Stomach (tissue), 9 donors: ENCODE measurements around the gene IQUB. TPM values are rescaled to one million over a fixed set of nuclear protein-coding genes. Genes with fewer than 3 reads are reported as not detected.
"Not testable (repeated sequence)": the region's sequence is repeated elsewhere in the genome, so short reads cannot be mapped to it uniquely, and the experiment has no call there.

Experiments used
- DNase-seq, 2 donors: peaks; one replicate each; pipeline versions ENCODE4 v3.0.0 to v3.0.0-alpha.2; 2013 to 2019
- H3K27ac ChIP-seq, 5 donors: fragments of 200-600 bp in 4 of 5; sonication (generic) in 4 of 5; one replicate each; pipeline ENCODE4 v1.5.1; 2013 to 2019; ENCODE audit warnings: mild to moderate bottlenecking in 1 of 5, moderate library complexity in 1 of 5
- H3K27me3 ChIP-seq, 3 donors: fragments of 200-600 bp; sonication (generic); one replicate each; pipeline ENCODE4 v1.5.1; 2017 to 2019; ENCODE audit warnings: mixed run types in 1 of 3
- H3K36me3 ChIP-seq, 4 donors: fragments of 200-600 bp; sonication (generic); 1 replicate in 3 of 4; 2 replicates in 1 of 4; pipeline ENCODE4 v1.5.1; 2016 to 2019
- H3K4me1 ChIP-seq, 4 donors: fragments of 200-600 bp; sonication (generic); one replicate each; pipeline ENCODE4 v1.5.1; 2016 to 2019
- H3K4me3 ChIP-seq, 4 donors: fragments of 200-600 bp; sonication (generic) in 3 of 4; one replicate each; pipeline ENCODE4 v1.5.1; 2016 to 2019; ENCODE audit warnings: mild to moderate bottlenecking in 1 of 4
- H3K9me3 ChIP-seq, 4 donors: fragments of 200-600 bp; sonication (generic); one replicate each; pipeline ENCODE4 v1.5.1; 2016 to 2019
- CTCF ChIP-seq, 7 experiments: fragments of 450-650 bp in 4 of 7; fragments of 200-600 bp in 3 of 7; sonication (generic) in 3 of 7; IDR thresholded peaks; one replicate each; pipeline ENCODE4 v1.5.1; 2016 to 2019; ENCODE audit warnings: antibody characterized with exemption in 7 of 7, control low read depth in 2 of 7, mild to moderate bottlenecking in 1 of 7
- EP300 ChIP-seq: sonication (generic); formaldehyde crosslinking; IDR thresholded peaks from one replicate; pipeline ENCODE4 v1.6.1; 2017; ENCODE audit warnings: antibody characterized with exemption
- POLR2A ChIP-seq, 4 donors: fragments of 450-650 bp; IDR thresholded peaks; one replicate each; pipeline ENCODE4 v1.6.1; 2016; ENCODE audit warnings: antibody characterized with exemption in 4 of 4, control low read depth in 2 of 4, mild to moderate bottlenecking in 1 of 4, moderate library complexity in 1 of 4
- POLR2AphosphoS5 ChIP-seq, 3 donors: sonication (generic); formaldehyde crosslinking; IDR thresholded peaks; one replicate each; pipeline ENCODE4 v1.6.1; 2016; ENCODE audit warnings: antibody characterized with exemption in 3 of 3
- WGBS, 5 donors: extraction: QIAGEN DNeasy Blood & Tissue Kit in 3 of 5; methylation state at CpG; one replicate each; pipeline versions ENCODE4 v1.1.5 to v1.1.7; 2013 to 2018; 5-methylcytosine and 5-hydroxymethylcytosine counted together
- intact Hi-C: fragments of 100-400 bp; cut with DNase I; formaldehyde crosslinking; loops from one replicate; pipeline ENCODE4 v1.15.1; 2023; ENCODE audit warnings: low total_unique reads
- polyA plus RNA-seq, 3 donors: library from polyadenylated mRNA; stranded (reverse); fragments of 200-250 nt; gene quantifications; one replicate each; pipeline ENCODE4 v1.2.3, GENCODE V29; 2013
- small RNA-seq, 4 donors: library from RNA; depleted of rRNA; stranded (forward); fragments of <200 nt; gene quantifications; one replicate each; pipeline ENCODE3, GENCODE V24; 2016
- total RNA-seq, 5 donors: library from RNA; depleted of rRNA; stranded (reverse); fragments of >200 nt; gene quantifications; one replicate each; pipeline versions ENCODE4 v1.1.0 to v1.2.3, GENCODE V29; 2014 to 2016
- donor health status: healthy with polysubstance abuse.
- donor health status: Bipolar disorder and iron deficiency.
- donor health status: healthy.

IQUB gene
- total and polyA plus RNA-seq, 8 donors: 0.05 to 2.7 (median 0.34) TPM; not detected in 4

- H3K9me3 ChIP-seq: peaks cover 0 to 20% (median 8%) of the 10 kb centered on the region in 4 donors
- no peak overlapping the region for H3K27ac ChIP-seq
- intact Hi-C loops: no loop called here
- H3K36me3 ChIP-seq: no peaks in the 10 kb centered on the region
- TF ChIP-seq POLR2AphosphoS5 (IDR thresholded peaks at IDR 0.05) (no peak), CTCF (IDR thresholded peaks at IDR 0.05) (no peak), POLR2A (IDR thresholded peaks at IDR 0.05) (no peak), EP300 (no peak)
- no peaks in the 10 kb centered on the region for H3K4me1 ChIP-seq
- DNase-seq: no peak
- no peaks in the 10 kb centered on the region for H3K27me3 ChIP-seq
- H3K4me3 ChIP-seq: no peak overlapping the region
- 80 to 91% (median 85%) methylated on average over 2 of the region's 2 CpGs for WGBS, 5 donors
Observed at GRCh38 chr7:123423622-123424021, 110.8 kb downstream of the IQUB start.

GRCh38 chr7:123417580-123417979, 116.8 kb downstream of the IQUB start:
- intact Hi-C loops: no loop called here
- Histone ChIP-seq H3K27ac (no peak overlapping the region), H3K4me3 (no peak overlapping the region), H3K36me3 (no peaks in the 10 kb centered on the region), H3K4me1 (no peaks in the 10 kb centered on the region), H3K27me3 (no peaks in the 10 kb centered on the region), H3K9me3 (peaks cover 8 to 22% (median 16%) of the 10 kb centered on the region in 4 donors)
- TF ChIP-seq EP300: no peak
- TF ChIP-seq CTCF (IDR thresholded peaks at IDR 0.05): no peak
- TF ChIP-seq POLR2A (IDR thresholded peaks at IDR 0.05): no peak
- TF ChIP-seq POLR2AphosphoS5 (IDR thresholded peaks at IDR 0.05): no peak
- WGBS, 5 donors: 67 to 81% (median 78%) methylated on average over 2 of the region's 2 CpGs
- DNase-seq: no peak

GRCh38 chr7:123415625-123416024, 118.8 kb downstream of the IQUB start:
- WGBS, 5 donors: 41 to 68% (median 64%) methylated on average over 1 of the region's 1 CpG
- H3K27ac ChIP-seq: no peak overlapping the region
- peaks cover 8 to 21% (median 12%) of the 10 kb centered on the region in 4 donors for H3K9me3 ChIP-seq
- TF ChIP-seq POLR2A (IDR thresholded peaks at IDR 0.05) (no peak), EP300 (no peak), POLR2AphosphoS5 (IDR thresholded peaks at IDR 0.05) (no peak), CTCF (IDR thresholded peaks at IDR 0.05) (no peak)
- intact Hi-C loops: no loop called here
- no peaks in the 10 kb centered on the region for H3K4me1 ChIP-seq
- no peaks in the 10 kb centered on the region for H3K36me3 ChIP-seq
- no peak overlapping the region for H3K4me3 ChIP-seq
- H3K27me3 ChIP-seq: no peaks in the 10 kb centered on the region
- no peak for DNase-seq

- H3K36me3 ChIP-seq: no peaks in the 10 kb centered on the region
- TF ChIP-seq POLR2A (IDR thresholded peaks at IDR 0.05) (no peak), EP300 (no peak), POLR2AphosphoS5 (IDR thresholded peaks at IDR 0.05) (no peak)
- intact Hi-C loops: no loop called here
- WGBS, 5 donors: 24 to 51% (median 36%) methylated on average over 1 of the region's 1 CpG
- no peaks in the 10 kb centered on the region for H3K27me3 ChIP-seq
- no peaks in the 10 kb centered on the region for H3K9me3 ChIP-seq
- DNase-seq: peak in 1 of 2 donors; percentile 68
- no peak overlapping the region for H3K27ac ChIP-seq
- no peaks in the 10 kb centered on the region for H3K4me1 ChIP-seq
- no peak overlapping the region for H3K4me3 ChIP-seq
Observed at GRCh38 chr7:123410273-123410904, 124.0 kb downstream of the IQUB start.

- H3K4me1 ChIP-seq, H3K9me3 ChIP-seq, H3K27me3 ChIP-seq, H3K27ac ChIP-seq, H3K4me3 ChIP-seq, DNase-seq, H3K36me3 ChIP-seq, intact Hi-C loops: not testable (repeated sequence)
- 81 to 93% (median 87%) methylated on average over 4 of the region's 4 CpGs for WGBS, 5 donors
Observed at GRCh38 chr7:123407951-123408350, 126.4 kb downstream of the IQUB start.

Small RNAs within 50 kb of the gene (small RNA-seq; reads per million reads assigned to genes)
- 0 reads per million in 4 donors for gene RNU6-296P

Other genes with a start within 250 kb of the IQUB start
- 100 to 1,000 TPM in 2 of 5 donors, 10 to 100 TPM in 2, 1 to 10 TPM in 1; 1.2 to 133 (median 63.6) TPM for gene NDUFA5, start 23.2 kb upstream of the IQUB start, total RNA-seq
- 100 to 1,000 TPM in 2 of 3 donors, 10 to 100 TPM in 1; 96.1 to 154 (median 120) TPM for gene NDUFA5, start 23.2 kb upstream of the IQUB start, polyA plus RNA-seq
- gene ASB15, start 67.2 kb upstream of the IQUB start, total RNA-seq: not detected
- not detected for gene ASB15, start 67.2 kb upstream of the IQUB start, polyA plus RNA-seq
- gene LMOD2, start 121.3 kb upstream of the IQUB start, total RNA-seq: not detected
- under 1 TPM; 0.05 to 0.46 (median 0.12) TPM for gene LMOD2, start 121.3 kb upstream of the IQUB start, polyA plus RNA-seq
- gene WASL, start 214.4 kb upstream of the IQUB start, total RNA-seq: 10 to 100 TPM in 4 of 5 donors, 1 to 10 TPM in 1; 9.0 to 56.7 (median 23.7) TPM
- gene WASL, start 214.4 kb upstream of the IQUB start, polyA plus RNA-seq: 10 to 100 TPM; 12.2 to 33.5 (median 19.7) TPM